Stimulated activated CD4-positive, alpha-beta T cell treated with anti-CD3 and anti-CD28 coated beads, TNF-alpha, amount 100 ng/mL, for 48 hours (primary cell): ENCODE data around the gene APOC1.
"Not testable (repeated sequence)": the region's sequence is repeated elsewhere in the genome, so short reads cannot be mapped to it uniquely, and the experiment has no call there.

Experiments used
- DNase-seq, 3 donors: peaks; one replicate each; pipeline ENCODE4 v3.0.0-alpha.2; 2020; ENCODE audit warnings: low read depth in 3 of 3

APOC1 gene

GRCh38 chr19:44914433-44915206 is at the start of gene APOC1:
Gene APOC1 (plus strand): TSS chr19:44914608. CDS start chr19:44914892, 284 bp downstream.
- DNase-seq: peak; percentile 62 to 74 (median 65)

- DNase-seq: no peak
Observed at GRCh38 chr19:44865196-44865767, 49.1 kb upstream of the APOC1 start.

- no peak for DNase-seq
Observed at GRCh38 chr19:44866664-44867063, 47.7 kb upstream of the APOC1 start.

- no peak for DNase-seq
Observed at GRCh38 chr19:44867578-44867977, 46.8 kb upstream of the APOC1 start.

- no peak for DNase-seq
Observed at GRCh38 chr19:44869733-44870470, 44.5 kb upstream of the APOC1 start.

GRCh38 chr19:44871809-44872208 is 42.6 kb upstream of the APOC1 start:
- DNase-seq: no peak

GRCh38 chr19:44872661-44873060 is 41.7 kb upstream of the APOC1 start:
- no peak for DNase-seq

- DNase-seq: no peak
Observed at GRCh38 chr19:44874317-44874716, 40.1 kb upstream of the APOC1 start.

- no peak for DNase-seq
Observed at GRCh38 chr19:44875666-44876451, 38.5 kb upstream of the APOC1 start.

GRCh38 chr19:44876930-44877535 is 37.4 kb upstream of the APOC1 start:
- no peak for DNase-seq

GRCh38 chr19:44878120-44878865 is 36.1 kb upstream of the APOC1 start:
- no peak for DNase-seq

- no peak for DNase-seq
Observed at GRCh38 chr19:44879309-44880065, 34.9 kb upstream of the APOC1 start.

GRCh38 chr19:44882063-44882462 is 32.3 kb upstream of the APOC1 start:
- DNase-seq: no peak

- not testable (repeated sequence) for DNase-seq
Observed at GRCh38 chr19:44882619-44883397, 31.6 kb upstream of the APOC1 start.

- no peak for DNase-seq
Observed at GRCh38 chr19:44883922-44884321, 30.5 kb upstream of the APOC1 start.

- no peak for DNase-seq
Observed at GRCh38 chr19:44884566-44884965, 29.8 kb upstream of the APOC1 start.

- DNase-seq: no peak
Observed at GRCh38 chr19:44886141-44886540, 28.3 kb upstream of the APOC1 start.

- DNase-seq: no peak
Observed at GRCh38 chr19:44887648-44888047, 26.8 kb upstream of the APOC1 start.

- DNase-seq: not testable (repeated sequence)
Observed at GRCh38 chr19:44888335-44888734, 26.1 kb upstream of the APOC1 start.
